Ovary (tissue), 3 donors: ENCODE results near the gene C5AR2.

Source experiments
- CTCF ChIP-seq, 3 donors: fragments of 450-650 bp in 2 of 3; fragments of 200-600 bp in 1 of 3; IDR thresholded peaks; one replicate each; pipeline versions ENCODE4 v1.5.1 to v1.8.0; 2016 to 2022; ENCODE audit warnings: antibody characterized with exemption in 3 of 3, mild to moderate bottlenecking in 1 of 3
- EP300 ChIP-seq: sonication (generic); formaldehyde crosslinking; IDR thresholded peaks from one replicate; pipeline ENCODE4 v1.6.1; 2017; ENCODE audit warnings: antibody characterized with exemption
- POLR2A ChIP-seq: fragments of 450-650 bp; IDR thresholded peaks from one replicate; pipeline ENCODE4 v1.6.1; 2017; ENCODE audit warnings: antibody characterized with exemption, mild to moderate bottlenecking, moderate library complexity
- donor health status: DM: no; HTN: no; CAD: no.

- TF ChIP-seq POLR2A (no peak), CTCF (IDR thresholded peaks at IDR 0.05) (no peak), EP300 (no peak)
These were observed at the start of gene C5AR2 for GRCh38 chr19:47331931-47332547.
